GM23248 (cell line): Measurements from ENCODE around the gene MID1.

Experiments
- EZH2 ChIP-seq: fragments of 200-600 bp; sonication (generic); IDR thresholded peaks from 2 replicates; pipeline ENCODE4 v1.6.1; 2018; ENCODE audit warnings: antibody characterized with exemption, mild to moderate bottlenecking; ENCODE audit not compliant: insufficient read depth, poor library complexity, severe bottlenecking
- EZH2phosphoT487 ChIP-seq: fragments of 200-600 bp; sonication (generic); IDR thresholded peaks from 2 replicates; pipeline ENCODE4 v1.6.1; 2018; ENCODE audit warnings: antibody characterized with exemption, moderate library complexity, mild to moderate bottlenecking, low read depth; ENCODE audit not compliant: insufficient read depth

GRCh38 chrX:10579112-10580011 is 41.0 kb downstream of the MID1 start:
- no peak for TF ChIP-seq EZH2
- TF ChIP-seq EZH2phosphoT487 = no peak
